Measurements from ENCODE around the gene CDH23.

DNA sequence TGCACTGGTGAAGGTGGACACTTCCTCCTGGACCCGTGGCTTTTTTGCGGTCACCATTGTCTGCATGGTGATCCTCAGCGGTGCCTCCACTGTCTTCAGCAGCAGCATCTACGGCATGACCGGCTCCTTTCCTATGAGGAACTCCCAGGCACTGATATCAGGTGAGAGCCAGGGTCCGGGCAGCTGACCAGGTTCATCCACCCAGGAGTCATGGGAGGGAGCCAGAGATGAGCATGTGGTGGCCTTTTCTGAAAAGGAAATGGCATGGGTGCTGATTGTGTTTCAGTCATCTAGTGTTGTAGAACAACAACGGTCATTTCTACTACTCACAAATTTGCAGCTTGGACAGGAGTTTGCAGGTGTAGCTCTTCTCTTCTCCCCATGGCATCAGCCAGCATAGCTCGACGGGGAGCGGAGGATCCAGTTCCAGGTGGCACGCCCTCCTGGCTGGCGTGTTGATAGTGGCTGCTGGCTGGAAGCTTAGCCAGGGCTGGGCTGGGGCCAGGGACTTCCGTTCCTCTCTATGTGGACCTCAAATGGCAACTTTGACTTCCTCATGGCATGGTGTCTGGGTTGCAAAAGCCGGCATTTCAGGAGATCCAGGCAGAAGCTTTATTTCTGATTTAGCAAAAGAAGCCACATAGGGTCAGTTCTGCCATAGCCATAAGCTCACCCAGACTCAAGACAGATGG, 44.9 kb upstream of the CDH23 start:
- no peak for TF ChIP-seq POLR2A (IDR thresholded peaks at IDR 0.05)
- TF ChIP-seq, protein P1, sequence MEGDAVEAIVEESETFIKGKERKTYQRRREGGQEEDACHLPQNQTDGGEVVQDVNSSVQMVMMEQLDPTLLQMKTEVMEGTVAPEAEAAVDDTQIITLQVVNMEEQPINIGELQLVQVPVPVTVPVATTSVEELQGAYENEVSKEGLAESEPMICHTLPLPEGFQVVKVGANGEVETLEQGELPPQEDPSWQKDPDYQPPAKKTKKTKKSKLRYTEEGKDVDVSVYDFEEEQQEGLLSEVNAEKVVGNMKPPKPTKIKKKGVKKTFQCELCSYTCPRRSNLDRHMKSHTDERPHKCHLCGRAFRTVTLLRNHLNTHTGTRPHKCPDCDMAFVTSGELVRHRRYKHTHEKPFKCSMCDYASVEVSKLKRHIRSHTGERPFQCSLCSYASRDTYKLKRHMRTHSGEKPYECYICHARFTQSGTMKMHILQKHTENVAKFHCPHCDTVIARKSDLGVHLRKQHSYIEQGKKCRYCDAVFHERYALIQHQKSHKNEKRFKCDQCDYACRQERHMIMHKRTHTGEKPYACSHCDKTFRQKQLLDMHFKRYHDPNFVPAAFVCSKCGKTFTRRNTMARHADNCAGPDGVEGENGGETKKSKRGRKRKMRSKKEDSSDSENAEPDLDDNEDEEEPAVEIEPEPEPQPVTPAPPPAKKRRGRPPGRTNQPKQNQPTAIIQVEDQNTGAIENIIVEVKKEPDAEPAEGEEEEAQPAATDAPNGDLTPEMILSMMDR (IDR thresholded peaks at IDR 0.05) = no peak

All from adrenal gland (tissue), 5 donors.